Measurements from ENCODE around the gene PIWIL4. TPM values are rescaled to one million over a fixed set of nuclear protein-coding genes. Genes with fewer than 3 reads are reported as not detected.
A peak's percentile ranks its signal among the peaks of the same experiment; 100 is the strongest.

PIWIL4 gene
- total and polyA plus RNA-seq, 2 of the 8 experiments (the other 6 are each of a cell fraction or from before 2014, with no cell fraction given) = 0.51 to 0.52 TPM

DNA sequence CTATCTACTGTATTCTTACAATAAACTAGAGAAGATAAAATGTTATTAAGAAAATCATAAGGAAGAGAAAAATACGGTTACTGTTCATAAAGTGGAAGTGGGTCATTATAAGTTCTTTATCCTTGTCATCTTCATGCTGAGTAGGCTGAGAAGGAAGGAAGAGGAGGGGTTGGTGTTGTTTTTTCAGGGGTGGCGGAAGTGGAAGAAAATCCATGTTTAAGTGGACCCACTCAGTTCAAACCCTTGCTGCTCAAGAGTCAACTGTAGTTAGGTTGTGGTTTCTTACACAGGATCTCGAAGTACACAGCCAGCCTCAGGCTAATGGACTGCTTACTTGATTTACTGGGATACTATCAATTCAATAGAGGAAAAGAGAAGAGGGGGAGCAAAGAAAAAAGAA is 63.1 kb downstream of the PIWIL4 start:
- peaks cover 18 to 20% of the 10 kb centered on the region in 2 experiments for H3K9me3 ChIP-seq (ENCODE audit: insufficient read depth in 2 of 2, low read depth in 1 of 2, low read length in 1 of 2)
- no peak overlapping the region for H2AK5ac ChIP-seq (ENCODE audit: low read depth, low read length)
- no peak overlapping the region for H2AFZ ChIP-seq (ENCODE audit: low read length)
- no peak overlapping the region for H3K4me2 ChIP-seq (ENCODE audit: insufficient read depth in 1 of 2, low read depth in 2 of 2, low read length in 2 of 2)
- no peak overlapping the region for H3K23ac ChIP-seq (ENCODE audit: insufficient read length)
- H3K27me3 ChIP-seq (replicated peaks in 1 of 4; ENCODE audit: control insufficient read depth in 3 of 4, extremely low read depth in 1 of 4, insufficient read depth in 3 of 4, low read length in 3 of 4) = no peaks in the 10 kb centered on the region
- H4K5ac ChIP-seq (ENCODE audit: insufficient read length, low read depth, low read length) = no peak overlapping the region
- peak in 1 of 2 experiments; percentile 2 for DNase-seq (ENCODE audit: low read depth in 1 of 2, low spot score in 2 of 2)
- H3K27ac ChIP-seq (ENCODE audit: low read depth, low read length) = no peak overlapping the region
- no peak overlapping the region for H2BK20ac ChIP-seq (ENCODE audit: low read length)
- no peak overlapping the region for H3K9ac ChIP-seq (replicated peaks in 1 of 4; ENCODE audit: extremely low read depth in 1 of 4, low read depth in 3 of 4, low read length in 3 of 4)
- H3K36me3 ChIP-seq (ENCODE audit: control insufficient read depth in 2 of 4, insufficient read depth in 4 of 4, low read length in 3 of 4) = peaks cover 0 to 2% (median 0%) of the 10 kb centered on the region in 4 experiments; a peak in 2 of 8 replicates
- no peak overlapping the region for H4K91ac ChIP-seq (replicated peaks; ENCODE audit: insufficient read length, low read length)
- CTCF ChIA-PET (ENCODE audit: partially characterized antibody) = interaction anchor here (1.0 to 1.6 kb wide), 3 partner anchors 11 to 111 kb away, joined by 3 to 4 read pairs (median 4); no protein-coding TSS in a partner anchor
- H2BK5ac ChIP-seq (ENCODE audit: low read depth, low read length) = no peak overlapping the region
- no peak overlapping the region for H3K18ac ChIP-seq (ENCODE audit: extremely low read depth, low read length)
- H3K4me3 ChIP-seq (ENCODE audit: extremely low read depth in 1 of 4, insufficient read depth in 2 of 4, low read depth in 3 of 4, low read length in 4 of 4) = no peak overlapping the region
- H4K8ac ChIP-seq (ENCODE audit: extremely low read depth, insufficient read depth, low read length) = no peak overlapping the region
- no peak overlapping the region for H3K56ac ChIP-seq (replicated peaks; ENCODE audit: insufficient read length, low read depth, low read length)
- H3K14ac ChIP-seq (ENCODE audit: insufficient read length) = no peak overlapping the region
- H3K79me2 ChIP-seq (ENCODE audit: control insufficient read depth in 1 of 2, insufficient read depth in 2 of 2, low read length in 2 of 2) = no peaks in the 10 kb centered on the region
- TF ChIP-seq PHF8 (conservative IDR thresholded peaks at IDR 0.05; ENCODE audit: low read depth, low read length) (no peak), HDAC6 (IDR thresholded peaks at IDR 0.05; ENCODE audit: low read depth, low read length) (no peak), SIN3A (conservative IDR thresholded peaks at IDR 0.05 in 1 of 2, IDR thresholded peaks at IDR 0.05 in 1 of 2; ENCODE audit: low read depth in 1 of 2, low read length in 2 of 2) (no peak), SIX5 (IDR thresholded peaks at IDR 0.05; ENCODE audit: low read depth, low read length) (no peak), CHD2 (IDR thresholded peaks at IDR 0.05; ENCODE audit: low read length) (no peak)
- TF ChIP-seq, protein P1, sequence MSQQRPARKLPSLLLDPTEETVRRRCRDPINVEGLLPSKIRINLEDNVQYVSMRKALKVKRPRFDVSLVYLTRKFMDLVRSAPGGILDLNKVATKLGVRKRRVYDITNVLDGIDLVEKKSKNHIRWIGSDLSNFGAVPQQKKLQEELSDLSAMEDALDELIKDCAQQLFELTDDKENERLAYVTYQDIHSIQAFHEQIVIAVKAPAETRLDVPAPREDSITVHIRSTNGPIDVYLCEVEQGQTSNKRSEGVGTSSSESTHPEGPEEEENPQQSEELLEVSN (IDR thresholded peaks at IDR 0.05) = no peak
- no peak overlapping the region for H2BK12ac ChIP-seq (ENCODE audit: low read depth, low read length)
- H4K20me1 ChIP-seq (replicated peaks in 1 of 2; ENCODE audit: control insufficient read depth in 1 of 2, insufficient read depth in 2 of 2, low read length in 2 of 2) = no peaks in the 10 kb centered on the region
- no peaks in the 10 kb centered on the region for H3K79me1 ChIP-seq (ENCODE audit: low read depth, low read length)
- no peak overlapping the region for H2BK120ac ChIP-seq (replicated peaks; ENCODE audit: low read depth, low read length)
- H3K4me1 ChIP-seq (replicated peaks in 1 of 4; ENCODE audit: control insufficient read depth in 3 of 4, insufficient read depth in 4 of 4, low read length in 3 of 4) = no peaks in the 10 kb centered on the region
- WGBS, 2 experiments (ENCODE audit: extremely low coverage in 1 of 2, insufficient coverage in 1 of 2, insufficient read length in 1 of 2, insufficient replicate concordance in 2 of 2, low coverage in 1 of 2, low lambda C conversion rate in 2 of 2, missing lambda C conversion rate in 1 of 2) = 89% methylated on average over 3 of the region's 3 CpGs; no CpG with 5 or more reads in 1 of the 2 experiments
- H3K23me2 ChIP-seq (ENCODE audit: low read depth, low read length) = no peaks in the 10 kb centered on the region
- FAIRE-seq = no peak
- POLR2A ChIA-PET (ENCODE audit: partially characterized antibody) = interaction anchor here (1.7 kb wide), 1 partner anchor 10 kb away, joined by 7 read pairs; no protein-coding TSS in a partner anchor
- H3K4ac ChIP-seq (replicated peaks; ENCODE audit: insufficient read length, low read depth, low read length) = no peak overlapping the region
- H2BK15ac ChIP-seq (ENCODE audit: low read length) = no peak overlapping the region
